SK-N-SH treated with all-trans-retinoic acid at 6 μM for 48 hours (cell line): ENCODE results near the gene MAST4.

Experiments
- BACH2 ChIP-seq: fragments of 250-450 bp; sonication (Bioruptor Pico); IDR thresholded peaks from 2 replicates; pipeline ENCODE4 v1.9.0; 2021; ENCODE audit warnings: mild to moderate bottlenecking, borderline replicate concordance
- OSR1 ChIP-seq: fragments of 250-450 bp; sonication (Bioruptor Pico); IDR thresholded peaks from 2 replicates; pipeline ENCODE4 v1.8.0; 2022; ENCODE audit warnings: moderate library complexity, mild to moderate bottlenecking, inconsistent platforms
- RARB ChIP-seq: fragments of 250-450 bp; sonication (Bioruptor Pico); IDR thresholded peaks from 2 replicates; pipeline ENCODE4 v1.8.0; 2021; ENCODE audit warnings: mild to moderate bottlenecking, moderate library complexity

GRCh38 chr5:67192719-67193438, 596.7 kb downstream of the MAST4 start:
- TF ChIP-seq RARB (no peak), OSR1 (no peak), BACH2 (CRISPR knock-in tag) (no peak)
